Body of pancreas (tissue), 4 donors: Measurements from ENCODE around the gene CCDC71L.

Source experiments
- POLR2A ChIP-seq, 3 donors: fragments of 450-650 bp; IDR thresholded peaks; one replicate each; pipeline ENCODE4 v1.6.1; 2016; ENCODE audit warnings: antibody characterized with exemption in 3 of 3, mild to moderate bottlenecking in 2 of 3
- TF ChIP-seq, protein P1 (sequence below), 7 experiments: fragments of 450-650 bp in 4 of 7; fragments of 200-600 bp in 3 of 7; sonication (generic) in 3 of 7; IDR thresholded peaks; one replicate each; pipeline ENCODE4 v1.5.1; 2016 to 2019; ENCODE audit warnings: antibody characterized with exemption in 7 of 7

DNA sequence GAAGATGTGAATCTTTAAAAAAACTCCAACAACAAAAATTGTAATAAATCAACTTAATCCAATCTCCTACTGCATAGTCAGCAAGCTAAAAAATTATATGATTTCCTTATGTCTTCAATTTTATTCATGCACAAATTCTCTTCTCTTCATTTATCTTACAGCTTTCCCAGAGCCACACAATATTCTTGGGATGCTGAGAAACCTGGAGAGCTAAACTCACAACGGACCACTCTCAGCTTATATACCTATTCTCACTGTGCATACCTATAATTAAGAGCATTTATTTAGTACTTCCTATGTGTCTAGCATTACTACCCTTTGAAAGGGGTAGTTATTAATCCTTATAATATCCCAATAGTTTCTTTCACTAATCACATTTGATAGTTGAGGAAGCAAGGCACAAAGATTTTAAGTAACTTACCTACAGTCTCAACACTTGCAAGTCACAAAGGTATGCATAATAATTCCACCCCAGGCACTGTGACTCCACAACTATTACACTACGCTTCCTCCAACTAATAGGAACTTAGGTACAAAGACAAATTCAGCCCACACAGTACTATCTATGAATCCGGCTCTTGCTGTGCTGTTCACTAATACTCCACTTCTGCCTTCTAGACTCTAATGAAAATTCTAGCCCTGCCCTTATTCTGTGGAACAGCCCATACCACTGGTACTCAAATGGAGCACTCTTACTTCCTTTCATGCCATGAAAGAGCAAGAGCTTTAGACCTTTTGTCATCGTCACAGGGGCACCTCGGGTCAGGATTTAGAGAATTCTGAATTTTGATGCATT lies 5.1 kb downstream of the CCDC71L start:
- no peak for TF ChIP-seq POLR2A (IDR thresholded peaks at IDR 0.05)
- TF ChIP-seq, protein P1, sequence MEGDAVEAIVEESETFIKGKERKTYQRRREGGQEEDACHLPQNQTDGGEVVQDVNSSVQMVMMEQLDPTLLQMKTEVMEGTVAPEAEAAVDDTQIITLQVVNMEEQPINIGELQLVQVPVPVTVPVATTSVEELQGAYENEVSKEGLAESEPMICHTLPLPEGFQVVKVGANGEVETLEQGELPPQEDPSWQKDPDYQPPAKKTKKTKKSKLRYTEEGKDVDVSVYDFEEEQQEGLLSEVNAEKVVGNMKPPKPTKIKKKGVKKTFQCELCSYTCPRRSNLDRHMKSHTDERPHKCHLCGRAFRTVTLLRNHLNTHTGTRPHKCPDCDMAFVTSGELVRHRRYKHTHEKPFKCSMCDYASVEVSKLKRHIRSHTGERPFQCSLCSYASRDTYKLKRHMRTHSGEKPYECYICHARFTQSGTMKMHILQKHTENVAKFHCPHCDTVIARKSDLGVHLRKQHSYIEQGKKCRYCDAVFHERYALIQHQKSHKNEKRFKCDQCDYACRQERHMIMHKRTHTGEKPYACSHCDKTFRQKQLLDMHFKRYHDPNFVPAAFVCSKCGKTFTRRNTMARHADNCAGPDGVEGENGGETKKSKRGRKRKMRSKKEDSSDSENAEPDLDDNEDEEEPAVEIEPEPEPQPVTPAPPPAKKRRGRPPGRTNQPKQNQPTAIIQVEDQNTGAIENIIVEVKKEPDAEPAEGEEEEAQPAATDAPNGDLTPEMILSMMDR (IDR thresholded peaks at IDR 0.05): no peak
